LHCN-M2 (cell line): ENCODE results near the gene LRRC4C. TPM values are rescaled to one million over a fixed set of nuclear protein-coding genes. Genes with fewer than 3 reads are reported as not detected.

ENCODE experiments used
- DNase-seq: peaks from one replicate; pipeline ENCODE4 v3.0.0-alpha.2; 2012; ENCODE audit warnings: low read depth
- total RNA-seq: library from RNA; depleted of rRNA; stranded (reverse); fragments of >200 nt; gene quantifications from 2 replicates; pipeline ENCODE4 v1.2.3, GENCODE V29; 2014

Gene LRRC4C
- total RNA-seq, 1 experiment from 2014 or later: not detected

- no peak for DNase-seq
Measured at GRCh38 chr11:41121600-41121999, 337.9 kb downstream of the LRRC4C start.

GRCh38 chr11:41119484-41119883 lies 340.0 kb downstream of the LRRC4C start:
- DNase-seq: no peak

- no peak for DNase-seq
Measured at GRCh38 chr11:41118521-41118920, 340.9 kb downstream of the LRRC4C start.

GRCh38 chr11:41116970-41117369 lies 342.5 kb downstream of the LRRC4C start:
- DNase-seq: no peak

GRCh38 chr11:41115066-41115465 lies 344.4 kb downstream of the LRRC4C start:
- DNase-seq: no peak

- no peak for DNase-seq
Measured at GRCh38 chr11:41113160-41113559, 346.3 kb downstream of the LRRC4C start.

DNA sequence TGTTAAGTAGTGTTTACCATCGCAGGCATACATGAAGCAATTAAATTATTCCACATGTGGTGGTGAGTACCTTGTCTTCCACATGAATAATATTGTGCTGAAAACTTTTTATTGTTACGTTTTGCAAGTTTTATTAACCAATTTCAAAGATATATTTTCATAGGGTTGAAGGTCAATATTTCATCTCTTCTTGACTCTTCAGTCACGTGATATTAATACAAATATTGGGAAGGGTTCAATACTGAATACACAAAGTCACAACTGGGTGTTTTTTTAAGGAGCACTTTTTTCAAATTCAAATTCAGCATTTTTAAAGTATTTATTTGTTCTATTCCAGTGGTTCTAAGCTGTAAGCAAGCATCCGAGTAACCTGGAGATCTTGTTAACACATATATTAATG lies 348.9 kb downstream of the LRRC4C start:
- DNase-seq: no peak

DNA sequence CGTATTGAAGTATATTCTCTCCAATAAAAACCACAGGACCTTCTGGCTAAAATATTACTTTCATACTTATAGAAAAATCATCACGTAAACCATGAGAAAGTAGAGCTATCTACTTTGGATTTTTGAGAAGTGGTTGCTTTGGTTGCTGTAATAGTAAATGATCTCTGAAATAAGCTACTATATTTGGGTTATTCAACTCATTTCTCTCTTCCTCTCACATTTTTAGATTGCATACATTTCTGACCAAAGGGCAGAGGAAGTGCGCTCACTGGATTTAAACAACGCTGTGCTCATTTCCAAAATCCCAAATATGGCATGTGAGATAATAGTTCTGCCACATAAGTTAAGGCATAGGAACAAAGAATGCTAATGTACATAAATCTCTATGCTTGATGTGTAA lies 357.0 kb downstream of the LRRC4C start:
- no peak for DNase-seq

GRCh38 chr11:41099654-41100053 lies 359.8 kb downstream of the LRRC4C start:
- DNase-seq: no peak

- DNase-seq: no peak
Measured at GRCh38 chr11:41085123-41085522, 374.3 kb downstream of the LRRC4C start.

GRCh38 chr11:41081756-41082285 lies 377.6 kb downstream of the LRRC4C start:
- no peak for DNase-seq

GRCh38 chr11:41074318-41074717 lies 385.1 kb downstream of the LRRC4C start:
- DNase-seq: no peak

GRCh38 chr11:41065432-41065831 lies 394.0 kb downstream of the LRRC4C start:
- DNase-seq: no peak

DNA sequence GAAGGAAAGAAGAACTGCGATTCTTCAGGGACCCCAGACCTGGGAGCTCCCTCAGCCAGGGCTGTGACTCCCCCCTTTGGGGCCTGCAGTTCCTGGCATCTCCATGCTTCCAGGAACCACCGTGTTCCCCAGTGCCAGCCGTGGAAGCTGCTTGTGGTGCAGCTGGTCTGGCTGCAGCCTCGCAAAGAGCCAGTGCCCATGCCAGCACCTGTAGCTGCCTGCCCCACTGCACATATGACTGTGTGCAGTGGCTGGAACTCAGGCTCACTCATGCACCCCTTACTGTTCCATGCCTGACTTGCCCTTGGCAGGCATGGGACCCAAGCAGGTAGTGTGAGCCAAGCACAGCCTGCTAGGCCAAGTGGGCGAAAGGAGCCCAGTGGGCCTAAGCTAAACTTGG lies 401.3 kb downstream of the LRRC4C start:
- DNase-seq: no peak

- no peak for DNase-seq
Measured at GRCh38 chr11:41056892-41057569, 402.4 kb downstream of the LRRC4C start.

GRCh38 chr11:41053894-41054293 lies 405.6 kb downstream of the LRRC4C start:
- DNase-seq: no peak

DNA sequence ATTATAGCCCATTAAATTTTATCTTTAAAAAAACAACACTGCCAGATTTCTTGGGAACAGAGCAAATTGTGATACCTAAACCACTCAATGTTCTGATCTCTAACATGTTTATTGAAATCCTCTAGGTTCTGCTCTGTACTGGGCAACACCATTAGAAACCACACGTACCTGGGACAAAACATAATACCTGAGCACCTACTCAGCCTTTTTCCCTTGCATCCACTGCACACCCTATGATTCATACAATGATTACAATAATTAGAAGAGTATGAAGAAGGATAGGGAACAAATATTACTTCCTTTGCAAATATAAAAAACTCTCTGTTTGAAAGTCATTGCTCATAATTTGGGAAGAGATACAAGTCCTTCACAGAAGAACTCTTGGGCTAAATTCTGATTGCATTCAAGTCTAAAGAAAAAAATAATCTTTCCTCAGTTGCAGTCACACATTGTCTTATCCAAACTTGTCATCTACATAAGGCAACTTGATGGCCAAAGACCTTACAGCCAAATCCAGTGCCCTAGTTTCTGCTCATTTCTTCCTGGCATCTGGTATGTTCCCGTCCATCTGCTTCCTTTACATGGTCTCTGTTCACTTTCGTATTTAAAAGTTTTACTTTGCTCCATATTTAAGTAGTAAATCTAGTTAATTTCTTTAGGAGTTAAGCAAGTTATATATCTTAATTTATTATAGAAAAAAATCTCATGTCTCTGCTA lies 407.4 kb downstream of the LRRC4C start:
- DNase-seq: no peak

GRCh38 chr11:41050791-41051190 lies 408.7 kb downstream of the LRRC4C start:
- DNase-seq: no peak

DNA sequence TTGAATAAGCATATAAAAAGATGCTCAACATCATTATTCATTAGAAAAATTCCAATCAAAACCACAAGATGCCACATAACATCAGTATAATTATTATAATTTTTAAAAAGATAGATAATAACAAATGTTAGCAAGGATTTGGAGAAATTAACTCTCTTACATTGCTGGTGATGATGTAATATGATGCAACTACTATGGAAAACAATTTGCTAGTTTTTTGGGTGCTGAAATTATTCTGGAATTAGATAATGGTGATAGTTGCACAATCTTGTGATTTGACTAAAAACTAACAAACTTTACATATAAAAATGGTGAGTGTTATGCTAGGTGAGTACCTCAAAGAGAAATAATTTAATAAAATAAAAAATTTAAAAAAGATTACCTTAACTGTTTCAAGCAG lies 412.2 kb downstream of the LRRC4C start:
- DNase-seq: no peak

DNA sequence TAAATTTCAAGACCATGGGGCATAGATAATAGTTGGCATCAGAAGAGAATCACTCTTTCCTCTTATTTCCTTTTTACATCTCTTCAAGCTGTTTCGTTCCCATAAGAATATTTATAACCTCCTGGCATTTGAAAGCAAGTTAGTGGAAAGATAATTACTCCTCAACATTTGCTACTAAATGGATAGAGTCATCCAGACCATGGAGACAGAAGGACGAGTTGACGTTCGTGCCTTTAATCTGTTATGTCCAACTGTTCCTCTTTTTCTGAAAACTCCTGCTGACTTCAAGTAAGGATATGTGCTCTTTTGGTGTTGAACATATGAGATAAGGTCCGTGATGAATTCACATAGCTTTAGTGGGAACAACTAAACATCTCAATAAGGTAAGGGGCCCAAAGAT lies 414.2 kb downstream of the LRRC4C start:
- DNase-seq: no peak

- no peak for DNase-seq
Measured at GRCh38 chr11:41044747-41045146, 414.7 kb downstream of the LRRC4C start.

- DNase-seq: no peak
Measured at GRCh38 chr11:41042688-41043087, 416.8 kb downstream of the LRRC4C start.

DNA sequence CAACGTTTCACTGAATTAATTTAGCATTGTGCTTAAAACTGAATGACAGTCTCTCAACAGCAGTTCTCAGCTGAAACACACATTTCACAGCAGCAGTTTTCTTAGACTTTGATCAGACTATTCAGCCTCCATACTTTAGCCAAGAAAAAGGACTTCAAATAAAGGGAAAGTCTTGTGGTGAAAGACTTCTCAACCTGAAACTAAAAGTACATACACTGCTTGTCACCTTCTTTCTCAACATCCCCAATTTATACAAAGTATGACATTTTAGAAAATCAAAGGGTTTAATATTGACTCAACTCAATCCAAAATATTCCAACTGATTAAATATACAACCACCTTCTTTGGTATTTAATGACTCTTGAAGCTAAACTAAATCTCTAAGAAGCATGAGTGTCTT lies 419.0 kb downstream of the LRRC4C start:
- no peak for DNase-seq
